Kidney (tissue), 14 donors: ENCODE results near the gene RFPL2. TPM values are rescaled to one million over a fixed set of nuclear protein-coding genes. Genes with fewer than 3 reads are reported as not detected.

ENCODE experiments used
- DNase-seq, 5 donors: peaks; one replicate each; pipeline ENCODE4 v3.0.0-alpha.2; 2013 to 2020
- FAIRE-seq: peaks from 2 replicates; lab custom pipeline; 2012; peaks lifted over from hg19 to GRCh38; lab: Jason Lieb, UNC
- H3K27ac ChIP-seq, 2 donors: one replicate each; pipeline ENCODE4 v1.7.0; 2013; ENCODE audit warnings: low read depth in 2 of 2, low read length in 2 of 2, inconsistent platforms in 1 of 2
- H3K27me3 ChIP-seq: one replicate; pipeline ENCODE4 v1.7.1; 2013; ENCODE audit warnings: low read length, inconsistent platforms; ENCODE audit not compliant: control insufficient read depth, insufficient read depth
- H3K36me3 ChIP-seq, 3 donors: one replicate each; pipeline versions ENCODE4 v1.7.0 to v1.7.1; 2013; ENCODE audit warnings: low read length in 3 of 3, control low read depth in 1 of 3, inconsistent platforms in 1 of 3; ENCODE audit not compliant: insufficient read depth in 3 of 3, control insufficient read depth in 2 of 3
- H3K4me1 ChIP-seq, 3 donors: one replicate each; pipeline versions ENCODE4 v1.7.0 to v1.7.1; 2013; ENCODE audit warnings: low read length in 3 of 3, inconsistent platforms in 1 of 3, low read depth in 1 of 3; ENCODE audit not compliant: control insufficient read depth in 2 of 3, insufficient read depth in 2 of 3
- H3K4me3 ChIP-seq, 3 donors: one replicate each; pipeline versions ENCODE4 v1.7.0 to v1.8.1; 2013; ENCODE audit warnings: low read length in 3 of 3, control low read depth in 1 of 3, inconsistent platforms in 1 of 3
- H3K9ac ChIP-seq, 3 donors: one replicate each; pipeline versions ENCODE4 v1.7.0 to v1.7.1; 2013; ENCODE audit warnings: low read length in 3 of 3, control low read depth in 1 of 3, inconsistent platforms in 1 of 3
- H3K9me3 ChIP-seq, 3 donors: one replicate each; pipeline versions ENCODE4 v1.7.0 to v1.7.1; 2013; ENCODE audit warnings: low read length in 3 of 3, control low read depth in 1 of 3, inconsistent platforms in 1 of 3; ENCODE audit not compliant: control insufficient read depth in 2 of 3, insufficient read depth in 1 of 3
- intact Hi-C: fragments of 100-400 bp; cut with DNase I; formaldehyde crosslinking; loops from one replicate; pipeline ENCODE4 v1.11.1; 2022
- polyA plus RNA-seq: library from polyadenylated mRNA; stranded (reverse); fragments of 350-450 nt; fragmentation: Illumina TruSeq; extraction: RNeasy Lipid Tissue Mini Kit (QIAGEN cat#74804); gene quantifications from one replicate; pipeline ENCODE4 v1.2.3, GENCODE V29; 2014; ENCODE audit warnings: low read depth, low replicate concordance; ENCODE audit not compliant: insufficient read depth
- total RNA-seq: library from RNA; stranded (reverse); fragmentation: NEBNext Ultra II Directional; extraction: Animal tissue kit (Norgen Biotek cat#: 25700); gene quantifications from one replicate; pipeline ENCODE4 v1.2.1, GENCODE V29; 2021
- TF ChIP-seq, protein P1 (sequence below): IDR thresholded peaks from 3 replicates; pipeline ENCODE4 v1.5.1; 2012; ENCODE audit warnings: mild to moderate bottlenecking, moderate library complexity, borderline replicate concordance; ENCODE audit not compliant: insufficient read depth; ENCODE audit errors: extremely low read depth
- donor health status: control.
- donor health status: control.
- donor health status: control.
- donor health status: control.
- donor health status: control.
- donor health status: DM: yes; HTN: yes; CAD: no.
- donor health status: Normal renal cell carcinoma (clear cell type).

RFPL2 gene
- total and polyA plus RNA-seq, 2 donors from 2014 or later, result not detected

- H3K27ac ChIP-seq, result no peak overlapping the region
- TF ChIP-seq, protein P1, sequence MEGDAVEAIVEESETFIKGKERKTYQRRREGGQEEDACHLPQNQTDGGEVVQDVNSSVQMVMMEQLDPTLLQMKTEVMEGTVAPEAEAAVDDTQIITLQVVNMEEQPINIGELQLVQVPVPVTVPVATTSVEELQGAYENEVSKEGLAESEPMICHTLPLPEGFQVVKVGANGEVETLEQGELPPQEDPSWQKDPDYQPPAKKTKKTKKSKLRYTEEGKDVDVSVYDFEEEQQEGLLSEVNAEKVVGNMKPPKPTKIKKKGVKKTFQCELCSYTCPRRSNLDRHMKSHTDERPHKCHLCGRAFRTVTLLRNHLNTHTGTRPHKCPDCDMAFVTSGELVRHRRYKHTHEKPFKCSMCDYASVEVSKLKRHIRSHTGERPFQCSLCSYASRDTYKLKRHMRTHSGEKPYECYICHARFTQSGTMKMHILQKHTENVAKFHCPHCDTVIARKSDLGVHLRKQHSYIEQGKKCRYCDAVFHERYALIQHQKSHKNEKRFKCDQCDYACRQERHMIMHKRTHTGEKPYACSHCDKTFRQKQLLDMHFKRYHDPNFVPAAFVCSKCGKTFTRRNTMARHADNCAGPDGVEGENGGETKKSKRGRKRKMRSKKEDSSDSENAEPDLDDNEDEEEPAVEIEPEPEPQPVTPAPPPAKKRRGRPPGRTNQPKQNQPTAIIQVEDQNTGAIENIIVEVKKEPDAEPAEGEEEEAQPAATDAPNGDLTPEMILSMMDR, result no peak
- H3K4me1 ChIP-seq, result no peaks in the 10 kb centered on the region
- no peaks in the 10 kb centered on the region for H3K36me3 ChIP-seq
- FAIRE-seq (no peak), DNase-seq (peak in 1 of 5 donors; percentile 12)
- H3K9me3 ChIP-seq, result no peaks in the 10 kb centered on the region
- H3K27me3 ChIP-seq, result no peaks in the 10 kb centered on the region
- H3K9ac ChIP-seq, result no peak overlapping the region
- H3K4me3 ChIP-seq, result no peak overlapping the region
- intact Hi-C loops, result no loop called here
Observed at GRCh38 chr22:32226326-32227104, 21.6 kb upstream of the RFPL2 start.

- no peaks in the 10 kb centered on the region for H3K9me3 ChIP-seq
- intact Hi-C loops, result no loop called here
- FAIRE-seq, result no peak
Observed at GRCh38 chr22:32222991-32223390, 18.1 kb upstream of the RFPL2 start.

GRCh38 chr22:32219026-32219425 lies 14.2 kb upstream of the RFPL2 start:
- Histone ChIP-seq H3K4me1 (no peaks in the 10 kb centered on the region), H3K27me3 (no peaks in the 10 kb centered on the region), H3K4me3 (no peak overlapping the region), H3K27ac (no peak overlapping the region), H3K9me3 (no peaks in the 10 kb centered on the region), H3K36me3 (no peaks in the 10 kb centered on the region), H3K9ac (no peak overlapping the region)
- TF ChIP-seq, protein P1, result no peak
- intact Hi-C loops, result no loop called here
- FAIRE-seq (no peak), DNase-seq (no peak)

More at GRCh38 chr22:32222991-32223390, 18.1 kb upstream of the RFPL2 start:
- TF ChIP-seq, protein P1, result no peak
- Histone ChIP-seq H3K27me3 (no peaks in the 10 kb centered on the region), H3K9ac (no peak overlapping the region), H3K27ac (no peak overlapping the region), H3K4me1 (no peaks in the 10 kb centered on the region), H3K4me3 (no peak overlapping the region), H3K36me3 (no peaks in the 10 kb centered on the region)
- peak in 1 of 5 donors; percentile 56 for DNase-seq

GRCh38 chr22:32218470-32218869 lies 13.6 kb upstream of the RFPL2 start:
- intact Hi-C loops, result no loop called here
- no peak for DNase-seq
- TF ChIP-seq, protein P1, result no peak
- Histone ChIP-seq H3K27me3 (no peaks in the 10 kb centered on the region), H3K4me3 (no peak overlapping the region), H3K9ac (no peak overlapping the region), H3K4me1 (no peaks in the 10 kb centered on the region), H3K9me3 (no peaks in the 10 kb centered on the region), H3K36me3 (no peaks in the 10 kb centered on the region), H3K27ac (no peak overlapping the region)
- FAIRE-seq, result no peak
